GM19043 (cell line): ENCODE data around the gene ITLN1.
"Not testable (repeated sequence)": the region's sequence is repeated elsewhere in the genome, so short reads cannot be mapped to it uniquely, and the experiment has no call there.

Source experiments
- ATAC-seq: cut with Tn5 transposase; IDR thresholded peaks from one replicate; pipeline ENCODE4 v1.9.1; 2021; ENCODE audit warnings: low read depth; ENCODE audit not compliant: unreplicated experiment

ITLN1 gene

GRCh38 chr1:160883581-160884513, 1.1 kb downstream of the ITLN1 start:
- no peak for ATAC-seq

DNA sequence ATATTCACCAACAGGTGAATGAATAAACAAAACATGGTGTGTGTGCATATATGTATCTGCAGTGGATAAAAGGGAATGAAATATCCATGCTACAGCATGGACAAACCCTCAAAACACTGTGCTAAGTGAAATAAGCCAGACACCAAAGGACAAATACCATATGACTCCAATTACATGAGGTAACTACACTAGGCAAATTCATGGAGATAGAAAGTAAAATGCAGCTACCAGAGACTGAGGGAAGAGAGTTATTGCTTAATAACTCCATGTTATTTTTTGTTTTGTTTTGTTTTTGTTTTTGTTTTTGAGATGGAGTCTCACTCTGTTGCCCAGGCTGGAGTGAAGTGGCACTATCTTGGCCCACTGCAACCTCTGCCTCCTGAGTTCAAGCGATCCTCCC, 2.4 kb downstream of the ITLN1 start:
- ATAC-seq: no peak

DNA sequence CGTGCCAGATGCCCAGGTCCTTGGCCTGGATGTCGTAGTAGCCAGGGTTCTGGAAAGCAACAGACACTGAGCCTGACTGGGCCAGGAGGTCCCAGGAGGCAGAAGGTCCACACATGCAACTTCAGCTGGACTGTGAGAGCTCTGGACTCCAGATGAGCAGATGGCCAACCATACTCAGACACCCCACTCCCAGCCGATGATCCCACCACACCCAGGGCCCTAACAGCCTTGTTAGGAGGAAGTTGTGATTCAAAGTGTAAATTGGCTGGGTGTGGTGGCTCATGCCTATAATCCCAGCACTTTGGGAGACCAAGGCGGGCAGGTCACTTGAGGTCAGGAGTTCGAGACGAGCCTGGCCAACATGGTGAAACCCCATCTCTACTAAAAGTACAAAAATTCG, 3.7 kb downstream of the ITLN1 start:
- ATAC-seq: not testable (repeated sequence)

GRCh38 chr1:160880216-160880615, 4.8 kb downstream of the ITLN1 start:
- ATAC-seq: no peak

DNA sequence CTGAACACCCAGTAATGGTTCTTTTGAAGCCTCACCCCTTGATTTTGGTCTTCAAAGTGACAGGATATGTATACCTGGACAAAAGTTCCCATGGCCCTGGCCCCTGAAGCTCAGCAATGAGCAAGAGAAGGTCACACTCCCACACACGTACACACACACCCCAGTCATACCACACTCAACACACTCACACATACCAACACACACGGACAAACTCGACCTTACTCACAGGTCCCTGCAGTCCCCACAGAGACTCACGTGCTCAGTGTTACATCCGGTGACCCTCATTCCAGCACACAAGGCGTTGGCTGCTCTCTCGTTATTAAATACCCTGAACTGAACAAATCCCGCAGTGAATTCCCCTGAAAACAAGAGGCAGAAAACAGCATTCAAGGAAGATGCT, 5.9 kb downstream of the ITLN1 start:
- no peak for ATAC-seq

GRCh38 chr1:160877221-160877620, 7.8 kb downstream of the ITLN1 start:
- ATAC-seq: no peak

DNA sequence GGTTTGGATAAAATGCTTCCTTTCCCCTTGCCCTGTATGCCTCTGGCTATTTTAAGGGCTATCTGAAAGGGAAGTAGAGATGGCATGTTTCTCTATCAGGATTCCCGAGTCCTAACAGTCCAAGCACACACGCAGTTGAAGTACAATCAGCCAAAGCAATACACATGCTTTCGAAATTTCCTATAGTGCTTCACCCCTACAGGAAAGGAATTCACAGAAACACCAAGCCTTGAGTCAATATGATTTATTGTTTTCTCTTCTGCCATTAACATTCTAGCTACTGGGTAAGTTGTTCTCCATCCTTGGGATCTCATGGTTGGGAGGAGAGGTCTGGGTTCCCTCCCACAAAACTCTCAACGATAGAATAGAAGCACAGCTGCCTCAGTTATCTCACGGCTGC, 8.7 kb downstream of the ITLN1 start:
- ATAC-seq: no peak

- ATAC-seq: not testable (repeated sequence)
These were observed 9.4 kb downstream of the ITLN1 start for GRCh38 chr1:160875591-160875990.

DNA sequence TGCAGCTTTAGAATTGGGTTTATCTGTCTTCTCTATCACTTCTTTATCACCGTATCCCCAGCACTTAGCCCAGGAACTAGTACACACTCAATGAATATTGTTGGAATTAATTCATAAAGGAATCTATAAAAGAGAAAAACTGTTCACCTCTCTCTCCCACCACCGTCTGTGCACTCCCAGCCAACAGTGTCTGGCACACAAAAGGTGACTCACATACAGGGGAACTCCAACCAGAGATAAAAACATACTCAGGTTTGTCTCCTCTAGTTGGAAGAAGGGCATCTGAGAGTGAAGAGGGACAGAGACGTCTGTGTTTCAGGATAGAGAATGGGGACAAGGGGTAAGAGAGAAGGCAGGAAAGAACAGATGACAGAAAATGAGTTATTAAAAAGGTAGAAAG, 10.0 kb downstream of the ITLN1 start:
- no peak for ATAC-seq

- ATAC-seq: no peak
These were observed 16.8 kb downstream of the ITLN1 start for GRCh38 chr1:160868141-160868540.

GRCh38 chr1:160867651-160868050, 17.3 kb downstream of the ITLN1 start:
- ATAC-seq: not testable (repeated sequence)

- no peak for ATAC-seq
These were observed 18.2 kb downstream of the ITLN1 start for GRCh38 chr1:160866695-160867260.

DNA sequence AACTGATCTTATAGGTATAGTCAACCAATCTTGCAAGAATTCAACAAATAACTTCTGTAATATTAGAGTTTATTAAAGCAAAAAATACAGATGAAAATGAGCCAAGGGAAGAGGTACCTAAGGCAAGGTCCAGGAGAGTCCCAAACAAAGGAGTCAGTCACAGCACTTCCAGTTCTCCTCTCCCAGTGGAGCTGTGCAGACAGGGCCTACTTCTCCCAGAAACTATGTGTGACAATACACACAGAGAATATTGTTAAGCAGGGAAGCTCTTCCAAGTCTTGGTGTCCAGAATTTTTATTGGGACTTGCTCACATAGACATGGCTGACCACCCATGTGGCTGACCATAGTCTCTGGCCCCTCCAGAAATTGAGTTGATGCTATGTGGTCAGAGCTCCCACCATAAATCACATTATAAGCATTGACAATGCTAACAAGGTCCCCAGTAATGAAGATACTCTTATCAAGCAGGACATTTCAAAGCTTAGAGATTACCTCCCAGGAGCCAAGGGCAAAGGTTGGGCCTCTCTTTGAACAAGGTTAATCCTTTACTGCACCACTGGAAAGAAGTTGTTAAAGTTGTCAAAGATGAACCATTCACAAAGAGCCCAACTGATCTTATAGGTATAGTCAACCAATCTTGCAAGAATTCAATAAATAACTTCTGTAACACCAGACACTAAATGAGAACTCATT, 18.8 kb downstream of the ITLN1 start:
- no peak for ATAC-seq

GRCh38 chr1:160865337-160865736, 19.6 kb downstream of the ITLN1 start:
- ATAC-seq: no peak

DNA sequence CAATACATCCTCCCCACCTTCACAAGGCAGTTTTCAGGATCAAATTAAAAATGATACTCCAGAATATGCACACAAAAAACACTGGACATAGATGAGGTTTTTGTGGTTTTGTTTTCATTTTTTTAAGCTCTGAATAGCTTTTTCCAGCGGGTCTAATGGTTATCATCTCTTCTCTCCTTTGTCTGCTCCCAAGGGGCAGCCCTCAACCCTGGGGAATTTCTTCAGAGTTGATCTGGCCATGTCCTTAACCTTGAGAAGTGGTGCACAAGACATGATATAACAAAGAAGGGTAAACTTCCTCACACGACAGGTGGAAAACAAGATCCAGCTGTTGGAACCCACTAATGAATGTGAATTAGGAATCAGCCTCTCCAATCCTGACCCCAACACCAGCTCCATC, 20.8 kb downstream of the ITLN1 start:
- ATAC-seq: no peak

DNA sequence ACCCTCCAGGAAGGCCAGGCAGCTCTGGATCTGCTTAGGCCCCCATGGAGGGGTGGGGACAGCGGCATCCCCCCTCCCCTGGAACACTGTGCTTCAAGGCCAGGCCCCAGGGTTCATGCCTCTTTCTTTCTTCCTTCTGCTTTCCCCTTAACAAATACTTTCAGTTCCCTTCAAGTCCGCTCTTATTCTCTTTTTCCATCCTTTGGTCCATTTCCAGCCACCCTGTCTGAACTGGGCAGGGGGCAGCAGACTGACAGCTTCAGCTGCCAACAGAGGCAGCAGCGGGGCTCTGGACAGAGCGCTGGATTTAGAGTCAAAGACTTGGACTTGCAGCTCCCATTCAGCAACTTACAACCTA, 21.2 kb downstream of the ITLN1 start:
- ATAC-seq: no peak

- ATAC-seq: no peak
These were observed 21.8 kb downstream of the ITLN1 start for GRCh38 chr1:160863061-160863773.

- ATAC-seq: peak; percentile 81
These were observed 22.5 kb downstream of the ITLN1 start, which contains the start of gene CD244 for GRCh38 chr1:160862203-160863060. Gene CD244, minus strand, starts transcription at chr1:160862887. Its CDS starts 210 bp downstream, at chr1:160862677.

- no peak for ATAC-seq
These were observed 24.0 kb downstream of the ITLN1 start for GRCh38 chr1:160860840-160861505.
